HG03103 (cell line): ENCODE measurements around the gene REC8.
"Not testable (repeated sequence)": the region's sequence is repeated elsewhere in the genome, so short reads cannot be mapped to it uniquely, and the experiment has no call there.

Source experiments
- ATAC-seq: cut with Tn5 transposase; IDR thresholded peaks from one replicate; pipeline ENCODE4 v1.9.1; 2021; ENCODE audit warnings: low read depth; ENCODE audit not compliant: unreplicated experiment

REC8 gene

DNA sequence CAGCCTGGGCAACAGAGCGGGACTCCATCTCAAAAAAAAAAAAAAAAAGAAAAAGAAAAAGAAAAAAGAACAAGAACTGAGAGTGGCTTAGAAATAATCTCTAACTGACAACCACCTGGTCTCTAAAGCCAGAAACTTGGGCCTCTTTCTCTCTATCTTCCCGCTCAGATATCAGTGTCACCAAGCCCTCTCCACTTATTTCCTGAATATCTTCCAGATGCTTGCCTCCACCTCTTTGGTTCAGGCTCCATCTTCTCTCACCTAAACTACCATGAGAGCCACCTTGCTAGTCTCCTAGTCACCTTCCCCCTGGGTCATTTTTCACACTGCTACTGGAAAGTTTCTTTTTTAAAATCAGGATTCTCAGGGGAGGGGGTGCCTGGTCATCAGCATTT, 25.2 kb downstream of the REC8 start:
- ATAC-seq = no peak

DNA sequence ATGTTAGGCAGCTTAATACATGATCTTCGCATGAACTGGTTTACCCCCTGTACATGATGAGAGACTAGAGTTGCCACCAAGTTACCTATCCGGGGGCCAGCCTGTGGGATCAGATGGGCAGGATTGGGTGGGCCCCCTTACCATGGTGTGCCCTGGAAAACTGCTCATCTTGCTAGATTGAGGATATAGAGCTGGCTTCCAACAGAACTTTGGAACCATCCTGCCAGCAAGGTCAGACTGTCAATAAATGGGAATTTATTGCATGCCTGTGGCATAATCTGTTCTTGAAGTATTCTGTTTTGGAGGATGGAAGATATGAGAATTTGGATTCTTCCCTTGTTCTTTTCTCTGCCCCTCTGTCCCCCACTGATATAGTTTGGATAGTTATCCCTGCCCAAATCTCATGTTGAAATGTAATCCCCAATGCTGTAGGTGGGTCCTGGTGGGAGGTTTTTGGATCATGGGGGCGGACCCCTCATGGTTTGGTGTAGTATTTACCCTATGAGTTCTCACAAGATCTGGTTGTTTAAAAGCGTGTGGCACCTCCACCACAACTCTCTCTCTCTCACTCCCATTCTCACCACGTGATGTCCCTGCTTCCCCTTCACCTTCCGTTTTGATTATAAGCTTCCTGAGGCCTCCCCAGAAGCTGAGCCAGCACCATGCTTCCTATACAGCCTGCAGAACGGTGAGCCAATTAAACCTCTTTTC, 27.1 kb downstream of the REC8 start:
- no peak for ATAC-seq

DNA sequence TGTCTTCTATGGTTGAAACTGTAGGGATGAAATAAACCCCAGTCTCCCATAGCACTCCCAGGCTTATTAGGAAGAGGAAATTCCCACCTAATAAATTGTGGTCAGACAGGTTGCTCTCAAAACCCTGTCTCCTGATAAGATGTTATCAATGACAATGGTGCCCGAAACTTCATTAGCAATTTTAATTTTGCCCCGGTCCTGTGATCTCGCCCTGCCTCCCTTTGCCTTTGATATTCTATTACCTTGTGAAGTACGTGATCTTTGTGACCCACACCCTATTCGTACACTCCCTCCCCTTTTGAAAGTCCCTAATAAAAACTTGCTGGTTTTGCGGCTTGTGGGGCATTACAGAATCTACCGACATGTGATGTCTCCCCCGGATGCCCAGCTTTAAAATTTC, 30.7 kb downstream of the REC8 start:
- ATAC-seq = not testable (repeated sequence)

DNA sequence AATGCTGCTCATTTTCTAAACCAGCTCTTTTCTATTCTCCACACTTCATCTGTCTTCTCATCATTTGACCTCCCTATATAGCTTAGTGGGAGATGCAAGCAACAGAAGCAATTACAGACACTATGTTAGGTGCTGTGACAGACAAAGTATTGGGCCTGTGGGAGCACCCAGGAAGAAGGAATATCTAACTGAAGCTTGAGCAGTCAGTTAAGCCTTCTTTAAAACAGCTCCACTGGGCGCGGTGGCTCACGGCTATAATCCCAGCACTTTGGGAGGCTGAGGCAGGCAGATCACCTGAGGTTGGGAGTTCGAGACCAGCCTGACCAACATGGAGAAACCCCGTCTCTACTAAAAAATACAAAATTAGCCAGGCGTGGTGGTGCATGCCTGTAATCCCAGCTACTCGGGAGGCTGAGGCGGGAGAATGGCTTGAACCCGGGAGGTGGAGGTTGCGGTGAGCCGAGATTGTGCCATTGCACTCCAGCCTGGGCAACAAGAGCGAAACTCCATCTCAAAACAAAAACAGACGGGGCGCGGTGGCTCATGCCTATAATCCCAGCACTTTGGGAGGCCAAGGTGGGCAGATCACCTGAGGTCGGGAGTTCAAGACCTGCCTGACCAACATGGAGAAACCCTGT, 31.5 kb downstream of the REC8 start:
- ATAC-seq = not testable (repeated sequence)

DNA sequence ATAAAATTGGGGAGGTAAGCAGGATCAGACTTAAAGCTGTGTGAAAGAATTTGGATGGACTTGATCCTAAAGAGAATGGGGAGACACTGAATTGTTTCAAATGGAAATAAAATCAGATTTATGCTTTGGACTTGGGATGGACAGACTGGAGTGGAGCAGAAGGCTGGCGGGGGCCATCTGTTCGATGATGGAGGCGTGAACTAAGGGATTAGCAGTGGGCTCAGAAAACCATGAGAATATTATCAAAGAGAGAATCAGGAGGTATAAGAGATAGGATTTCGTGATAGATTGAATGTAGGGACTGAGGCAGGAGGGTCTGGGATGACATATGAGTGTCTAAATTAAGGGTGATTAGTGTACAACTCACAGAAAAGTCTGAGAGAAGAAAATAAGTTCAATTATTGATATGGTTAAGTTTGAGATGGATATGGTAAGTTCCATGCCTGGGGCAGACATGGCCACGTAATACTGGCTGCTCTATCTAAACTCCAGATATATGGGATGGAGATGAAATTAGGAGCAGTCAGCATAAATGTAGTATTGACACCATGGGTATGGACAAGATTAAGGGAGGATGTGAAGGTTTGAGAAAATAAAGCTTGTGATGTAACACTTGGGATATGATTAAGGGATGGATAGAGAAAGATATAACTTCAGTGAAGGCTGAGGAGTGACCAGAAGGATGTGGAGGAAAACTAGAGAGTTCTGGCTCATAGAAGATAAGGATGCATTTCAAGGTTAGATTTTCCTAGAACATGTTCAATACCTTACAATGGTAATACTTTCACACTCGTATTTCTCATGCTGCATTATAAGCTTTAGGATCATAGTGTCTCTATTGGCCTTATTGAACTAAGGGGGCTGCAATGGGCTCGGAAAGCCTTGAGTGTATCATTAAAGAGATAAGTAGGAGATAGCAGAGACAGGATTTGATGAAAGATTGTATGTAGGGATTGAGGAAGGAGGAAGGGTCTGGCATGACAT, 32.6 kb downstream of the REC8 start:
- ATAC-seq = no peak

DNA sequence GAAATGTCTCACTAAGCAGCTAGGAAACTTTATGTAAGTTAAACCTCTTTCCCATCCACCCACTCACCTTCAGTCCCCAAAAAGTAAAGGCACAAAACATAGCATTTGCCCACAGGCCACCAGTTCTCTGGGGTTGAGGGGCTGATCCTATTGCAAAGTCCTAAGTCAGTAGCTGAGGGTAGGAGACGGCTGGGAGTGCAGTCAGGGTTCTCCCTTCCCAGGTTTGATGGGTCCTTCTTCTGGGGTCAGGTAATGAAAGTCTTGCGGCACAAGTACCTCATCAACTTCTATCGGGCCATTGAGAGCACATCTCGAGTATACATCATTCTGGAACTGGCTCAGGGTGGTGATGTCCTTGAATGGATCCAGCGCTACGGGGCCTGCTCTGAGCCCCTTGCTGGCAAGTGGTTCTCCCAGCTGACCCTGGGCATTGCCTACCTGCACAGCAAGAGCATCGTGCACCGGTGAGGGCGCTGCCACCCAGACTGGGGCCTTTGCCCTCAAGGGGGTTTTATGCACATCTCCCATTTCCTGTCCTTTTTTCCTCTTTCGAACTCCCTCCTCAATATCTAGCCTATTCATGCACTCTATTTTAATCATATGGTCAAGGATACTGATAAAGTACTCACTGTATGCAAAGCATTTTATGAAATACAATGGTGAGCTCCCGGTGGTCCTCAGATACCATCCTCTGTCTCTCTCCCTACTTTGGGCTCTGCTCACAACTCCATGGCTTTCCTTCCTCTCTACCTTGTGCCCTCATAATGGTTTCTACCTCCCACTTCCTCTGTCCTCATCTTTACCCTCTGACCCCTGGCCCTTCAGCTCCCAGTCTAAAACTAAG, 34.6 kb downstream of the REC8 start:
- ATAC-seq = no peak

DNA sequence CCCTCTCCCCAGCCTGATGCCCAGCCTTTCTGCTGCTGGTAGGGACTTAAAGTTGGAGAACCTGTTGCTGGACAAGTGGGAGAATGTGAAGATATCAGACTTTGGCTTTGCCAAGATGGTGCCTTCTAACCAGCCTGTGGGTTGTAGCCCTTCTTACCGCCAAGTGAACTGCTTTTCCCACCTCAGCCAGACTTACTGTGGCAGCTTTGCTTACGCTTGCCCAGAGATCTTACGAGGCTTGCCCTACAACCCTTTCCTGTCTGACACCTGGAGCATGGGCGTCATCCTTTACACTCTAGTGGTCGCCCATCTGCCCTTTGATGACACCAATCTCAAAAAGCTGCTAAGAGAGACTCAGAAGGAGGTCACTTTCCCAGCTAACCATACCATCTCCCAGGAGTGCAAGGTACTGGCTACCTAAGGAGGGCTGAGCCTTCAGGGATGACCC, 35.2 kb downstream of the REC8 start:
- no peak for ATAC-seq

DNA sequence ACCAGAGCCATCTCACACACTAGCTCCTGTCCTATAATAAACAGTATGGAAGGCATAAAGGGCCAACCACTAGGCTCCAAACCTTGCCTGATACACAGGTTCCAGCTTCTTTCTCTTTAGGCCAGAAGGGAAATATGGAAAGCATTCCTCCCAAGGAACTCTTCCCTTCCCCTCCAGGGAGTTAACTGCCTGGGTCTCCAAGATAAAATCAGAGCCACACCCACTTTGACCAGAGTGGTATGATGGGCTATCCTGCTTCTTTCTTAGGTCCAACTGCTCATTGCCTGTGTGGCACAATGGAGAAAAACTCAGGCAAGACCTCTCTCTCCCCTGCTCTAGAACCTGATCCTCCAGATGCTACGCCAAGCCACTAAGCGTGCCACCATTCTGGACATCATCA, 35.7 kb downstream of the REC8 start:
- ATAC-seq = no peak

DNA sequence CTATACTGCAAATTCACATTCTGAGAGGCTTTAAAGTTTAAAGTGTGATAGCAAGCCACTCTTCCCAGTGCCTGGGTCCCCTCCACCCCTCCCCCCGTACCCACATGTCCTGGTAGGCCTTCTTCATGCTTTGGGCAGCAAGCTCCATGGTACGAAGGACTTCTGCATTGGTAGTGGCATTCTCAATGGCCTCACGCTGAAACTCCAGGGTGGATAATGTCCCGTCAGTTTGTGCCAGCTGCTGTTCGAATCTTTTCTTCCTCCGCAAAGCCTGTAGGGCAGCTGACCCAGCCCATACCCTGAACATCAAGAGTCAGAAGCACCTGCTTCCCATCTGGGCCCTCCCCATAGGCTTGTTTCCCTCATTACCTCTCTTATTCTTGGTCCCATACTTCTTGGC, 39.4 kb downstream of the REC8 start:
- no peak for ATAC-seq

DNA sequence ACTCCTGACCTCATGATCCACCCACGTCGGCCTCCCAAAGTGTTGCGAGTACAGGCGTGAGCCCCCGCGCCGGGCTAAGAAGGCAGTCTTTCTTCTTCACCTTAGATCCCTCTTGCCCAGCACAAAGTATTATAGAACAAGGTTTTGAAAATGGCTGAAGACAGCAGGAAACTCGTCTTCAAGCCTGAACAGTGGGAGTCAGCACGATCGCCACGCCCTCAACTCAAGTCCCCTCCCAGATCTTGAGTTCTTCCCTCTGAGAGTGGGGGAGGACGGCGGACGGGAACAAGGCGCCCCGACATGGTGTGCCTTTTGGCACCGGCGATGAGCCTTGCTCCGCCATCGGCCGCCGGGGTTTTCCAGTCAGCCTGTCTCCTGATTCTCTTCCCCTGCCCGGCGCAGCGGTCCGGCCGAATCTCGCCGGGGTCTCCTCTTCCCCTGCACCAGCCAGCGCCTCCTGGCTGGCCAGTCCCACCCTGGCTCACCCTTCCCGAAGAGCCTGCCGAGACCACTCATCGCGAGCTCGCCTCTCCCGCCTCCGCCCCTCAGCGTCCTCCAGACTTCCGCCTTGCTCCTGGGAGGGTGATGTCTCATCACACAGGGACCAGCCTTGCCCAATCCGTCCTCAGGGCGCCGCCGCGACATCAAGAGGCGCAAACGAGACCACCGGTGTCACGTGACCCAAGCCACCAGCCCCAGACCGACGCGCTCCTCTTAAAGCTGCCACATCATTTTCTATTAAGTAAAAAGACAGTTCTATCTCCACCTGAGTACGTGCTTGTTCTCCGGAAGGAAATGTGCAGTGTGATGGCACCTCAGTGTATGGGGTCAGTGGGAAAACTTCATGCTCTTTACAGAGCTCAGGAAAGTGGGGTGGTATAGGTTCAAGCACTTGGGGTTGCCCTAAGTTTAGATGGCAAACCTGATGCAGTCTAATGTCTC, 41.3 kb downstream of the REC8 start, which contains the start of gene CHMP4A:
CHMP4A (minus strand) TSS at position 565 of the 942 bp plus-strand sequence; CDS start at position 516, 49 bp downstream.
- peak; percentile 74 for ATAC-seq

DNA sequence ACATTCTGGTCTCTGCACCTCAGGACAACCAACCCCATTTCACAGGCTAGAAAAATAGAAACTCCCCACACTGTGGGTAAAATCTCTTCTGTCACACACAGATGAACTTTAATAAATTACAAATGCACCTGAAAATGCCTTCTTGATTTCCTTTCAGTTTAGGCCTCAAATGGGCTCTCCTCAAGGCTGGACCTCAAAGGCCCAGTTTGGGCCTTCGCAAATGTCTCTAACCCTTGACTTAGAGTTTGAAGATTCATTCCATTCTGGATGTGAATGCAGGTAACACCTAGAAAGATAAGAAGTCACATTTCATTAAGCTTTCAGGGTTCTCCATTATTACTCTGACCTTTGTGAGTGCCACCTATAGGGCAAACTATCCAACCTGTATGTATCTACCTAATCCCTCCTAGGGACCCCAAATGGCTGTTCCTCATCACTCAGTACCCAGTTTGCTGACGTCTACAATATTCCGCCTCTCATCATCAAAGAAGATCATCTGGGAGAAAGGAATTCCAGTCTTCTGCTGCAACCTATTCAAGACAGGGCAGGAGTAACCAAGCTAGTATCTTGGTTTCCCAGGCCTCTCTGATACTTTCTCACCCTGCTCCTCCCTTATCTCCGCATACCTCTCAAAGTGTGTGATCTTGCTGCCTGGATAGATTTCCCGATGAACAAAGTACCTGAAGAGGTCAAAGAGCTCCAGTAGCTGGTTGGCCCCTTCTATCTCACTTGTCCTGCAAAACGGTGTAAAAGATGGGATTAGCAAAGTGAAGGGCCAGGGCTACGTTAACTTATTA, 42.2 kb downstream of the REC8 start:
- no peak for ATAC-seq

DNA sequence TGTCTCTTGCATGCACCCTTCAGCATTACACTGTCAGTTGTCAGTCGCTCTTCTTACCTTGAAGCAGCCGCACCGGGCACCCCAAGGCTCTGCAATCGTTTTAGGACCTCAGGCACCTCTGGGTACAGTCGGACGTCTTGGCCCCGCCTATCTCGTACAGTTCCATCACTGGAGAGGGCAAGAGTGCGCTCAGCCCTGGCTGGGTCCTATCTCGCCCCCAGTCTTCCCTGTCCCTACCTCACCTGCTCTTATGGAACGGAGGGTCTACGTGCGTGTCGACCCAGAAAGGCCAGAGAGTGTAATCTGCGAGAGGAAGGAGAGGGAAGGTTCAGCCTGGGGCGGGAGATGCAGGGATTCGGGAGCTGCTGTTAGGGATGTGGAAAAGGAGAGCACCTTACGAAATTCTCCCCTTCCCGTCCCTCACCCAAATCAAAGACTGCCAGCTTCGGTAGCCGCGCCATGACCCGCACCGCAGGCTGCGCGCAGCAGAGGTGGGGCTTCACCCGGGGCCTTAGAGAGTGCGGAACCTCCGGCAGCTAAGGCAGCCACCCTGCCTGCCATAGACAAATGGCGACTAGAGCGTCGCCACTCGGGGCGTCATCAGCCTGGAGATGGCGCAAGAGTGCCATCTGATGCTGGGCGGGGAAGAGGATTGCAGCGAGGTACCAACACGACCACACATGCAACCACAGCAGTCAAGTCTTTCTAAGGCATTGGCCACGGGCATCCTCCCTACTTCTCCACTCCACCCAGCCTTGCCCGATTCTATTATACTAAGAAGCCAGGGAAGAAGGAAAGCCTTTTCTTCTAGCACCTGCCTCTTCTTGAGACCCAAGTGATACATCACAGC, 43.8 kb downstream of the REC8 start, which contains the start of gene MDP1:
MDP1 (minus strand) TSS at position 572 of the 850 bp plus-strand sequence; CDS start at position 461, 111 bp downstream.
- ATAC-seq = peak; percentile 54

DNA sequence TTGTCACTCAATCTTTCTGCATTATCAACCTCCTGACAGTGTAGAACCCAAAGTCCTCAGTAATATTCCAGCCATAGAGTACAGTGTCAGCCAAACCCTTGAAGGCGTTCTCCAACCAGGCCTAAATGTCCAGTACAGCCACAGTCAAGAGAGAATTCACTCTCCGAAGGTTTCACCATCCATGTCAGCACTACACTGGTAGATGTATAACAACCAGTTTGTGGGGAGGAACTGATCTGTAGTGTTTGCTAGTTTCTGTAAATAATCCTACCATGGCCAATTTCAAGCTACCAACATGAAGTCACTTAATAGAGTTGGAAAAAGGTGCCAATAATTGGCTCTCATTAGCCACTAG, 44.4 kb downstream of the REC8 start:
- ATAC-seq = no peak

DNA sequence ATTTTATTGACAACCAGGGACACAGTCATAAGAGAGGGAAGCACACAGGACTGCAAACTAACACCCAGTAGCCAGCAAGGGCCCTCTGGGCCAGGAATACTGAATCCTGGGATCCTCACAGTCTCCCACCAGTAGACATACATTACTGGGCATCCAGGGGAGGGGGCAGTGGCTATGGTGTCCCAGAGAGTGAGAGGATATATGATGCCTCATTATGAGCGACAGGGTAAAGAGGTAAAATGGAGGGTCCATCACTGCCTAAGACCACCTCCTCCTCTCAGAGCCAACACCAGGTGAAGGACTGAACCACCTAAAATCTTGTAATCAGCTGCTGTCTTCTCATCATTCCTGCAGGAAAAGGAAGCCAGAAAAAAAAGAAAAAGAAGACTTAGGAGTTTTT, 45.0 kb downstream of the REC8 start:
- not testable (repeated sequence) for ATAC-seq

DNA sequence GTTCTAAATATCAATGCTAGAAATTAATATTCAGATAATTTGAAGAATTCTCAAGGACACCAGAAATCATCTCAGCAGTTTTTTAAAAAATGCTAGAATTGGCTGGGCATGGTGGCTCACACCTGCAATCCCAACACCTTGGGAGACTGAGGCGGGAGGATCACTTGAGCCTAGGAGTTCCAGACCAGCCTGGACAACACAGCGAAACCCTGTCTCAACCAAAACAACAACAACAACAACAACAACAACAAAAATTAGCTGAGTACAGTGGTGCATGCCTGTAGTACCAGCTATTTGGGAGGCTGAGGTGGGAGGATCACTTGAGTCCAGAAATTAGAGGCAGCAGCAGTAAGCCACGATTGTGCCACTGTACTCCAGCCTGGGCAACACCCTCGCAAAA, 47.2 kb downstream of the REC8 start:
- no peak for ATAC-seq

DNA sequence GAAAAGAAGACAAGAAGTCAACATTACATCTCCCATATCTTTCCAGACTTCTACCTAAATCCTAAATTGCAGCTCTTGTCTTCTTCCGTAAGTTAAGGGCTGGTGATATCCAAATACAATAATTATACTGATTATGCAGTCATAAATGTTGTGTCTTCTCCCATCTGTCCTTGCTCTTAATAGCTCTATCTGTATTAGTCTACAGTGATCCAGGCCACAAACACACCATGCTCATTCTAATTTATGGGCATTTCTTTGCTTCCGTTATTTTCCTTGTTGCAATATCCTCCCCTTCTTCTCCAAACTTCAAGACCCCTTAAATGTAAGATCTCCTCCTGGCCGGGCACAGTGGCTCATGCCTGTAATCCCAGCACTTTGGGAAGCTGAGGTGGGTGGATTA, 47.6 kb downstream of the REC8 start:
- ATAC-seq = no peak

DNA sequence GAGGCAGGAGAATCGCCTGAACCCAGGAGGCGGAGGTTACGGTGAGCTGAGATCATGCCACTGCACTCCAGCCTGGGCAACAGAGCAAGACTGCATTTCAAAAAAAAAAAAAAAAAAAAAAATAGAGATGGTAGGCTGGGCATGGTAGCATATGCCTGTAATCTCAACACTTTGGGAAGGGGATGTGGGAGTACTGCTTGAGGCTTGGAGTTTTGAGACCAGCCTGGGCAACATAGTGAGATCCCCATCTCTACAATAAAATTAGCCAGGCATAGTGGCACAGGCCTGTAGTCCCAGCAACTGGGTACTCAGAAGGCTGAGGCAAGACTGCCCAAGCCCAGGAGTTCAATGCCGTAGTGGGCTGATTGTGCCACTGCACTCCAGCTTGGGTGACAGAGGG, 51.1 kb downstream of the REC8 start:
- not testable (repeated sequence) for ATAC-seq
